HCT116 (cell line): ENCODE measurements around the gene DCTN1. TPM values are rescaled to one million over a fixed set of nuclear protein-coding genes. Genes with fewer than 3 reads are reported as not detected.

Experiments
- ATAC-seq: fragments of 200-7000 bp; cut with Tn5 transposase; 2 replicates; pipeline ENCODE4 v1.9.1; 2020; ENCODE audit warnings: mild to moderate bottlenecking, moderate library complexity
- BruUV-seq: library from RNA; stranded (reverse); fragments of 400-500 nt; replicated peaks from 2 replicates; lab custom pipeline; 2021; lab: Mats Ljungman, UMichigan
- CTCF ChIA-PET: fragments of 300-600 bp; sonication (Branson Sonifier 250); formaldehyde crosslinking; loops from one replicate; lab custom pipeline; 2021; ENCODE audit warnings: antibody characterized with exemption; lab: Charles Lee
- POLR2A ChIA-PET: fragments of 300-600, 350-600 bp; sonication (Branson Sonifier 250); formaldehyde crosslinking; loops from one replicate; lab custom pipeline; 2021; ENCODE audit warnings: antibody characterized with exemption; lab: Charles Lee
- RAD21 ChIA-PET, 2 experiments: fragments of 300-600 bp; sonication (Branson Sonifier 250); formaldehyde crosslinking; loops; one replicate each; lab custom pipeline; 2023; ENCODE audit warnings: low total read pairs in 2 of 2; ENCODE audit not compliant: uncharacterized antibody in 2 of 2, unreplicated experiment in 2 of 2, low non-redundant PET in 1 of 2; lab: Charles Lee
- DNase-seq: peaks from one replicate; pipeline ENCODE4 v3.0.0-alpha.2; 2010; ENCODE audit warnings: low read depth, low spot score
- H2AFZ ChIP-seq: fragments of 200-600 bp; shearing (Covaris generic), sonication (generic); 2 replicates; pipeline ENCODE4 v1.6.1; 2017; ENCODE audit warnings: low read depth, mixed run types, mixed read lengths, antibody characterized with exemption, low read length; ENCODE audit not compliant: poor library complexity, severe bottlenecking
- H3K27ac ChIP-seq: 2 replicates; pipeline ENCODE4 v1.5.1; 2012; ENCODE audit warnings: low read depth, low read length
- H3K27me3 ChIP-seq: fragments of 200-600 bp; sonication (generic); 2 replicates; pipeline ENCODE4 v1.6.1; 2016; ENCODE audit warnings: mixed run types, low read length, mixed read lengths; ENCODE audit not compliant: insufficient read depth
- H3K36me3 ChIP-seq, 2 experiments: fragments of 200-500 bp in 1 of 2; fragments of 200-600 bp in 1 of 2; sonication (Bioruptor generic) in 1 of 2; sonication (generic) in 1 of 2; 2 replicates each; pipeline versions ENCODE4 v1.5.1 to v1.6.1; 2014 to 2016; ENCODE audit warnings: low read length in 2 of 2, inconsistent platforms in 1 of 2, mixed read lengths in 1 of 2, mixed run types in 1 of 2; ENCODE audit not compliant: insufficient read depth in 2 of 2, control insufficient read depth in 1 of 2
- H3K4me1 ChIP-seq, 2 experiments: fragments of 200-600 bp in 1 of 2; sonication (generic) in 1 of 2; 2 replicates each; pipeline versions ENCODE4 v1.5.1 to v1.6.1; 2012 to 2017; ENCODE audit warnings: low read length in 2 of 2, inconsistent platforms in 1 of 2, mild to moderate bottlenecking in 1 of 2, mixed read lengths in 1 of 2, mixed run types in 1 of 2, moderate library complexity in 1 of 2; ENCODE audit not compliant: insufficient read depth in 2 of 2, control insufficient read depth in 1 of 2
- H3K4me2 ChIP-seq: fragments of 200-600 bp; sonication (generic); 2 replicates; pipeline ENCODE4 v1.6.1; 2017; ENCODE audit warnings: mixed run types, low read length, mixed read lengths
- H3K4me3 ChIP-seq, 2 experiments: fragments of 200-600 bp in 1 of 2; sonication (generic) in 1 of 2; replicated peaks in 1 of 2; 2 replicates each; pipeline ENCODE4 v1.5.1; 2011 to 2016; ENCODE audit warnings: low read length in 2 of 2, control low read depth in 1 of 2, low read depth in 1 of 2, mild to moderate bottlenecking in 1 of 2, mixed read lengths in 1 of 2, mixed run types in 1 of 2
- H3K79me2 ChIP-seq: fragments of 200-600 bp; sonication (generic); 2 replicates; pipeline ENCODE4 v1.6.1; 2017; ENCODE audit warnings: mild to moderate bottlenecking, mixed run types, low read length, moderate library complexity, mixed read lengths; ENCODE audit not compliant: insufficient read depth
- H3K9ac ChIP-seq: fragments of 200-600 bp; sonication (generic); 2 replicates; pipeline ENCODE4 v1.6.1; 2016; ENCODE audit warnings: low read length, mixed read lengths
- H3K9me2 ChIP-seq: fragments of 200-600 bp; sonication (generic), shearing (Covaris generic); 2 replicates; pipeline ENCODE4 v1.6.1; 2017; ENCODE audit warnings: mixed run types, mild to moderate bottlenecking, moderate library complexity; ENCODE audit not compliant: insufficient read depth
- H3K9me3 ChIP-seq, 2 experiments: fragments of 200-500 bp in 1 of 2; fragments of 200-600 bp in 1 of 2; sonication (Bioruptor generic) in 1 of 2; sonication (generic) in 1 of 2; 2 replicates each; pipeline ENCODE4 v1.6.1; 2014 to 2017; ENCODE audit warnings: low read length in 2 of 2, mixed read lengths in 2 of 2, inconsistent platforms in 1 of 2, low read depth in 1 of 2, mild to moderate bottlenecking in 1 of 2, mixed run types in 1 of 2, moderate library complexity in 1 of 2; ENCODE audit not compliant: control insufficient read depth in 1 of 2, insufficient read depth in 1 of 2
- H4K20me1 ChIP-seq: fragments of 200-600 bp; sonication (generic), shearing (Covaris generic); 2 replicates; pipeline ENCODE4 v1.6.1; 2017; ENCODE audit warnings: mixed run types, mild to moderate bottlenecking, moderate library complexity; ENCODE audit not compliant: insufficient read depth
- ATF3 ChIP-seq: IDR thresholded peaks from 2 replicates; pipeline ENCODE4 v1.6.1; 2012
- CBX3 ChIP-seq: IDR thresholded peaks from 2 replicates; pipeline ENCODE4 v1.6.1; 2012; ENCODE audit warnings: low read depth
- CTCF ChIP-seq, 3 experiments: fragments of 200-600 bp in 1 of 3; sonication (generic) in 1 of 3; IDR thresholded peaks in 2 of 3; conservative IDR thresholded peaks in 1 of 3; 2 replicates each; pipeline ENCODE4 v1.5.1; 2012 to 2017; ENCODE audit warnings: low read depth in 2 of 3, low read length in 2 of 3, antibody characterized with exemption in 1 of 3, borderline replicate concordance in 1 of 3, control low read depth in 1 of 3, mild to moderate bottlenecking in 1 of 3, mixed read lengths in 1 of 3, mixed run types in 1 of 3, moderate library complexity in 1 of 3; ENCODE audit not compliant: insufficient read depth in 1 of 3
- EGR1 ChIP-seq: IDR thresholded peaks from 2 replicates; pipeline ENCODE4 v1.6.1; 2012; ENCODE audit warnings: low read depth
- EZH2phosphoT487 ChIP-seq: fragments of 200-600 bp; IDR thresholded peaks from 2 replicates; pipeline ENCODE4 v1.6.1; 2018; ENCODE audit warnings: antibody characterized with exemption, borderline replicate concordance
- FOSL1 ChIP-seq: IDR thresholded peaks from 2 replicates; pipeline ENCODE4 v1.6.1; 2012; ENCODE audit warnings: low read depth
- JUND ChIP-seq: IDR thresholded peaks from 2 replicates; pipeline ENCODE4 v1.6.1; 2012
- POLR2AphosphoS5 ChIP-seq: IDR thresholded peaks from 2 replicates; pipeline ENCODE4 v1.6.1; 2011; ENCODE audit warnings: mild to moderate bottlenecking, low read depth, low read length, moderate library complexity
- RAD21 ChIP-seq: IDR thresholded peaks from 2 replicates; pipeline ENCODE4 v1.6.1; 2012; ENCODE audit warnings: low read depth, mild to moderate bottlenecking
- REST ChIP-seq: IDR thresholded peaks from 2 replicates; pipeline ENCODE4 v1.6.1; 2012; ENCODE audit warnings: low read depth
- SIN3A ChIP-seq: IDR thresholded peaks from 2 replicates; pipeline ENCODE4 v1.6.1; 2012; ENCODE audit warnings: low read depth
- YY1 ChIP-seq: IDR thresholded peaks from 2 replicates; pipeline ENCODE4 v1.6.1; 2011; ENCODE audit warnings: low read length, low read depth, moderate library complexity, mild to moderate bottlenecking; ENCODE audit not compliant: insufficient replicate concordance; ENCODE audit errors: extremely low read depth
- ZBTB33 ChIP-seq: IDR thresholded peaks from 2 replicates; pipeline ENCODE4 v1.6.1; 2011; ENCODE audit warnings: mild to moderate bottlenecking, low read length, moderate library complexity; ENCODE audit not compliant: insufficient replicate concordance; ENCODE audit errors: extremely low read depth
- ZNF274 ChIP-seq: fragments of 200-500 bp; sonication (Bioruptor generic); IDR thresholded peaks from 2 replicates; pipeline ENCODE4 v1.6.1; 2014; ENCODE audit warnings: mild to moderate bottlenecking, low read depth, low read length, inconsistent platforms
- intact Hi-C: fragments of 100-400 bp; cut with micrococcal nuclease; formaldehyde crosslinking; loops from 2 replicates; pipeline ENCODE4 v1.10.0; 2022
- total RNA-seq: library from RNA; stranded (reverse); gene quantifications from one replicate; pipeline ENCODE4 v1.2.1, GENCODE V29; 2021; ENCODE audit not compliant: unreplicated experiment

DCTN1 gene
- total RNA-seq, 1 experiment from 2014 or later = 129 TPM

- TF ChIP-seq YY1 (no peak), ZBTB33 (no peak), FOSL1 (no peak)
Observed at GRCh38 chr2:74374509-74375205, 5.5 kb downstream of the DCTN1 start (continued).

DNA sequence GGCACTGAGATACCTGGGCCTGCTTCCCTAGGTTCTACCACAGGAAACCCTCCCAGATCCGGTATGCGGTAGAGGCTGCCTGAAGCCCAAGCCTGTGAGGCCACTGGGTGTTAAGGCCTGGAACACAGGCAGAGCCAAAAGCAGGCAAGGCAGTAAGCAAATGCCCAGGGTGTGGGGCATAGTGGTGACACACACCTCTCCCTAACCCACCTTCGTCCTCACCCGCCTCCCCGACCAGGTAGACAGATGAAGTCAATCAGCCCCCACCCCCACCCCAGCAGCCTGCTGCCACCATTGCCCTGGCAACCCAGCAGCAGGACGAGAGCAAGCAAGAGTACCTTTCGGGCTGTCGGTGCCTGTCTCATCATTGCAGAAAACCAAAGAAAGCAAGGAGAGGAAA, 6.1 kb downstream of the DCTN1 start:
- H4K20me1 ChIP-seq = no peaks in the 10 kb centered on the region
- ATAC-seq (no peak), DNase-seq (no peak)
- no TSS peak for BruUV-seq
- H3K9me2 ChIP-seq = no peaks in the 10 kb centered on the region
- ChIA-PET RAD21 (no interaction called here), CTCF (no interaction called here), POLR2A (no interaction called here)
- H3K4me2 ChIP-seq = no peak overlapping the region
- H3K4me3 ChIP-seq = no peak overlapping the region
- H3K27me3 ChIP-seq = no peaks in the 10 kb centered on the region
- H3K79me2 ChIP-seq = no peaks in the 10 kb centered on the region
- intact Hi-C loops = no loop called here
- peaks cover 3 to 27% of the 10 kb centered on the region in 2 experiments; a peak in 2 of 4 replicates for H3K36me3 ChIP-seq
- H3K9ac ChIP-seq = no peak overlapping the region
- H2AFZ ChIP-seq = no peak overlapping the region
- no peaks in the 10 kb centered on the region for H3K4me1 ChIP-seq
- H3K27ac ChIP-seq = no peak overlapping the region
- no peaks in the 10 kb centered on the region for H3K9me3 ChIP-seq
- TF ChIP-seq ZNF274 (no peak), POLR2AphosphoS5 (no peak), FOSL1 (no peak), EGR1 (no peak), REST (no peak), JUND (no peak), RAD21 (no peak), CBX3 (no peak), ZBTB33 (no peak), SIN3A (no peak), CTCF (IDR thresholded peaks at IDR 0.05 in 2 of 3, conservative IDR thresholded peaks at IDR 0.05 in 1 of 3; ENCODE audit: borderline replicate concordance in 1 of 3, insufficient read depth in 1 of 3, low read depth in 2 of 3, low read length in 2 of 3) (no peak), ATF3 (no peak), EZH2phosphoT487 (no peak)
